Ecto neural progenitor cell (in vitro differentiated cells): Measurements from ENCODE around the gene FBXO31.
"Not testable (repeated sequence)": the region's sequence is repeated elsewhere in the genome, so short reads cannot be mapped to it uniquely, and the experiment has no call there.

Experiments
- DNase-seq: peaks from one replicate; pipeline ENCODE4 v3.0.0-alpha.2; 2018; ENCODE audit warnings: low spot score

Gene FBXO31

GRCh38 chr16:87384875-87385167 is 1.2 kb upstream of the FBXO31 start:
- DNase-seq, result not testable (repeated sequence)

- no peak for DNase-seq
These were observed 742 bp upstream of the FBXO31 start for GRCh38 chr16:87384162-87384874.

GRCh38 chr16:87382023-87382785 is 1.4 kb downstream of the FBXO31 start:
- DNase-seq, result no peak

GRCh38 chr16:87380881-87381280 is 2.7 kb downstream of the FBXO31 start:
- no peak for DNase-seq

GRCh38 chr16:87380403-87380802 is 3.2 kb downstream of the FBXO31 start:
- DNase-seq, result no peak

GRCh38 chr16:87379312-87379752 is 4.2 kb downstream of the FBXO31 start:
- DNase-seq, result not testable (repeated sequence)

- DNase-seq, result no peak
These were observed 6.9 kb downstream of the FBXO31 start for GRCh38 chr16:87376660-87377059.

GRCh38 chr16:87375426-87376135 is 8.0 kb downstream of the FBXO31 start:
- DNase-seq, result no peak

GRCh38 chr16:87374313-87374712 is 9.3 kb downstream of the FBXO31 start:
- no peak for DNase-seq

- DNase-seq, result no peak
These were observed 11.3 kb downstream of the FBXO31 start for GRCh38 chr16:87372305-87372704.

GRCh38 chr16:87371261-87371866 is 12.2 kb downstream of the FBXO31 start:
- no peak for DNase-seq

- DNase-seq, result no peak
These were observed 13.5 kb downstream of the FBXO31 start for GRCh38 chr16:87369796-87370719.

- no peak for DNase-seq
These were observed 14.3 kb downstream of the FBXO31 start for GRCh38 chr16:87369117-87369765.

- no peak for DNase-seq
These were observed 15.4 kb downstream of the FBXO31 start for GRCh38 chr16:87368029-87368770.

GRCh38 chr16:87367529-87367928 is 16.0 kb downstream of the FBXO31 start:
- DNase-seq, result no peak

- DNase-seq, result no peak
These were observed 16.6 kb downstream of the FBXO31 start for GRCh38 chr16:87366930-87367329.

GRCh38 chr16:87366288-87366687 is 17.3 kb downstream of the FBXO31 start:
- no peak for DNase-seq

- DNase-seq, result no peak
These were observed 18.4 kb downstream of the FBXO31 start for GRCh38 chr16:87365021-87365713.

GRCh38 chr16:87363771-87364455 is 19.7 kb downstream of the FBXO31 start:
- no peak for DNase-seq
